ENCODE data around the gene WDR73.
"Not testable (repeated sequence)": the region's sequence is repeated elsewhere in the genome, so short reads cannot be mapped to it uniquely, and the experiment has no call there.

Gene WDR73

DNA sequence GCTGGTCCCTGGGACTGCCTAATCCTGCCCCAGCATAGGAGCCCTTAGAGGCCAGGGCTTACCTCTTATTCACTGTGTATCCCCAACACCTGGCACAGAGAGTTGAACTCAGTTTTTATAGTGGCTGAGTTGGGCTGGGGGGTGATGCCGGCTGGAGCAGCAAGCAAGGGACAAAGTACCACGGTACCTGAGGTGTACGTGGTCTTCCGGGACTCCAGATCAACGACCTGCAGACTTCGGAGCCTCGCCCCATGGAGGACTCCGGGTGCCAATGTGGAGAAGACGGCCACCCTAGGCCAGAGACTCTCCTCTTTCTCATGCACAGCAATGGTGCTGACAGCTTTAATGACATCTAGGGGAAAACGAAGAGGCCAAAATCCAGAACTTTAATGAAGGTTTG is 8.1 kb downstream of the WDR73 start:
- no peak overlapping the region for H3K4me3 ChIP-seq (ENCODE audit: low read depth, low read length)
- TF ChIP-seq CTCF (IDR thresholded peaks at IDR 0.05; ENCODE audit: control insufficient read depth, extremely low read depth, insufficient read depth), result no peak
- no peak for DNase-seq (ENCODE audit: low read depth)

DNA sequence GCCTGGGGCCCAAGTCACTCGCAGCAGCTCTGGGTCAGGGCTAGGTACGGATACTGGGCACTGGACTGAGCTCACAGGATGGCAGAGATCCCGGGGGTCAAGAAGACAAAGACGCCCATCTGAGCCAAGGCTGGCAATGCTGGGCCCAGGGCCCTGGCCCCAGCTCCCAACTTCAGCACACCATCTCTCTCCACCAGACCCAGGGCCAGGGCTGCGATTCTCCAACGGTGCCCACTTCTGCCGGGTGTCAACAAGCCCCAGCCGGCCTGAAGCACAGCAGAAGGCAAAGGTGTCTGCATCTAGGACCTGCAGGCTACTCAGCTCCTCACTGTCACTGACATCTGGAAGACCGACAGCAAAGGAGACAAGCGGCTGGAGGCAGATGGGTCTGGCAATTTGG is 8.6 kb downstream of the WDR73 start:
- no peak for TF ChIP-seq CTCF (IDR thresholded peaks at IDR 0.05; ENCODE audit: control insufficient read depth, extremely low read depth, insufficient read depth)
- H3K4me3 ChIP-seq (ENCODE audit: low read depth, low read length), result no peak overlapping the region
- DNase-seq (ENCODE audit: low read depth), result no peak

DNA sequence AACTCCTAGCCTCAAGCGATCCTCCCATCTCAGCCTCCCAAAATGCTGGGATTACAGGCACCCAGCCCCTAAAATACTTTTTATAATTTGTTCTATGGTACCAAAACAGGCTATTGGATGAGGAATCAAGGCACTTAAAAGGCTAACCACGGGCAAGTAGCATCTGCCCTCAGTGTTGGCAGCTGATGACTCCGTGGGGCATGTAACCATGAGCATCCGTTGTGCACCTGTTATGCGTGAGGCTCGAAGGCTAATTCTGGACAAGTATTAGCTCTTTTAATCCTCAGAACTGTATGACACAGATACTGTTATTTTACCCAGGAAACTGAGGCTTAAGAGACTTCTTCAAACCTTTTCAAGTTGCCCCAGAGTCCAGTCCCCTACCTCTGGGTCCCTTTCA is 10.2 kb downstream of the WDR73 start:
- DNase-seq (ENCODE audit: low read depth), result no peak
- no peak for TF ChIP-seq CTCF (IDR thresholded peaks at IDR 0.05; ENCODE audit: control insufficient read depth, extremely low read depth, insufficient read depth)
- no peak overlapping the region for H3K4me3 ChIP-seq (ENCODE audit: low read depth, low read length)

DNA sequence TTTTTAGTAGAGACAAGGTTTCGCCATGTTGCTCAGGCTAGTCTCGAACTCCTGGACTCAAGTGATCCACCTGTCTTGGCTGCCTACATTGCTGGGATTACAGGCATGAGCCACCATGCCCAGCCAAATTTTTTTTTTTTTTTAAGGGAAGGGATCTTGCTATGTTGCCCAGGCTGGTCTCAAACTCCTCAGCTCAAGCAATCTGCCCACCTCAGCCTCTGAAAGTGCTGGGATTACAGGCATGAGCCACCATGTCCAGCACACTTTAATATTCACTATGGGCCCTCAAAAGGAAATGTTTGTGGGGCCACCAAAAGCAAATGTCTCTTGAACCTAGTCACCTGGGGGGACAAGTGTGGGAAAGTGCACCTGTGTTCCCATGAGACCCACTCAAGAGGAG is 11.4 kb downstream of the WDR73 start:
- DNase-seq (ENCODE audit: low read depth); H3K4me3 ChIP-seq (ENCODE audit: low read depth, low read length): not testable (repeated sequence)

- DNase-seq (ENCODE audit: low read depth); H3K4me3 ChIP-seq (ENCODE audit: low read depth, low read length): not testable (repeated sequence)
These were observed 12.2 kb downstream of the WDR73 start for GRCh38 chr15:84641871-84642270.

DNA sequence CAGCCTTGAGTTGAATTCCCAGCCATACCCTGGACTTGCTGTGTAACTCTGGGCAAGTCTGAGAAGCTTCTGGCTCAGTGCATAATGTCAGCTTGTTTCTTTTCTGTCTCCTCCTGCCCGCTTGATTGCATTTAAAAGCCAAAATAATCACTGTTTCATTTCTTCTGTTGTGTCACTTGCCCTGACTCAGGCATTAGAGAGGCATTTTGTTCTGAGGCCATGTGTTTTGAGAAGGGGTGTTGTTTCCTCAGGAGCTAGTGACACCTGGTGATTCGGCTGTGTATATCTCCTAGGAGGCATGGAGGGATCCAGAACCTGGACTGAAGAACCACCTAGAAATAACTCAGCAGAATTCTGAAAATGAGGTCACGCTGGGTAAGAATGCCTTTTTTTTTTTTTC is 16.0 kb downstream of the WDR73 start:
- peak; percentile 34 for TF ChIP-seq CTCF (IDR thresholded peaks at IDR 0.05; ENCODE audit: control insufficient read depth, extremely low read depth, insufficient read depth)
- DNase-seq (ENCODE audit: low read depth), result no peak
- H3K4me3 ChIP-seq (ENCODE audit: low read depth, low read length), result no peak overlapping the region

DNA sequence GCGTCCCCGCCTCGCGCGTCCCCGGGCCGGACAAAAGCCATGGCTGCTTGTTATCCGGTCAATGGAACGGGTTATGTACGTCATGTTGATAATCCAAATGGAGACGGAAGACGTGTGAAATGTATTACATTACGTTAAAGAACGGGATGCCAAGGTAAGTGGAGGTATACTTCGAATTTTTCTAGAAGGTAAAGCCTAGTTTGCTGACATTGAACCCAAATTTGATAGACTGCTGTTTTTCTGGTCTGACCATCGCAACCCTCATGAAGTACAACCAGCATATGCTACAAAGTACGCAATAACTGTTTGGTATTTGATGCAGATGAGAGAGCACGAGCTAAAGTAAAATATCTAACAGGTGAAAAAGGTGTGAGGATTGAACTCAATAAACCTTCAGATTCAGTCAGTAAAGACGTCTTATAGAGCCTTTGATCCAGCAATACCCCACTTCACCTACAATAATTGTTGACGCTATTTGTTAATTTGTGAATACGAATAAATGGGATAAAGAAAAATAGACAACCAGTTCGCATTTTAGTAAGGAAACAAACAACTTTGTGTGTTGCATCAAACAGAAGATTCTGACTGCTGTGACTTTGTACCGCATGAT is 19.8 kb downstream of the WDR73 start:
- peak overlapping the region; percentile 54 for H3K4me3 ChIP-seq (ENCODE audit: low read depth, low read length)
- no peak for TF ChIP-seq CTCF (IDR thresholded peaks at IDR 0.05; ENCODE audit: control insufficient read depth, extremely low read depth, insufficient read depth)

GRCh38 chr15:84633311-84634227 is 20.5 kb downstream of the WDR73 start:
- no peak for DNase-seq (ENCODE audit: low read depth)
- TF ChIP-seq CTCF (IDR thresholded peaks at IDR 0.05; ENCODE audit: control insufficient read depth, extremely low read depth, insufficient read depth), result peak; percentile 11; the same call in 1 of the 2 replicates
- peak overlapping the region; percentile 54 for H3K4me3 ChIP-seq (ENCODE audit: low read depth, low read length)

More for the DNA sequence above, 19.8 kb downstream of the WDR73 start:
- no peak for DNase-seq (ENCODE audit: low read depth)
